SIG-M5 treated with dmso at 0.1 percent for 504 hours (cell line): ENCODE results near the gene PLPPR1.
"Not testable (repeated sequence)": the region's sequence is repeated elsewhere in the genome, so short reads cannot be mapped to it uniquely, and the experiment has no call there.

Experiments used
- DNase-seq: peaks from one replicate; lab custom pipeline; 2025; ENCODE audit not compliant: unreplicated experiment; lab: John Stamatoyannopoulos, UW

Gene PLPPR1

GRCh38 chr9:101274971-101275768 lies 246.6 kb downstream of the PLPPR1 start:
- no peak for DNase-seq

DNA sequence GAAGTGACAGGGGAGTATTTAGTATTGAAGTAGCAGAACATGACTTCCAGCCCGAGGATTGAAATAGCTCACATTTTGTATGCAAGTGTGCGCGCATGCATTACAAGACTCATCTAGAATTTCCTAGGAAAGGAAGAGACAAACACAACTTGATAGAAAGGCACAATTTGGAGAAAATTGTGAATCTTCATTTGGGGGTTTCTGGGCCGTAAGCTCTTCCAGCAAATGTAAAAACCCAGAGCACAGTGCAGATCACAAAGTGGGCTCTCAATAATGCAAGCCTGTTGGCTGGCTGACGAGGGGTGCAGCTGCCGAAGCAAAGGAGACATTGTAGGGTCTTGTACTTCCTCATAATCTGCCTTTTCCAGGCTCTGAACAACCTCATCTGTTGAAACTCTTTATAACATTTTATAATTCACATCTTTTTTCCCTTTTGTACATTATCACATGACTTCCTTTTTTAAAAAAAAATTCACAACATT lies 247.3 kb downstream of the PLPPR1 start:
- DNase-seq = no peak

DNA sequence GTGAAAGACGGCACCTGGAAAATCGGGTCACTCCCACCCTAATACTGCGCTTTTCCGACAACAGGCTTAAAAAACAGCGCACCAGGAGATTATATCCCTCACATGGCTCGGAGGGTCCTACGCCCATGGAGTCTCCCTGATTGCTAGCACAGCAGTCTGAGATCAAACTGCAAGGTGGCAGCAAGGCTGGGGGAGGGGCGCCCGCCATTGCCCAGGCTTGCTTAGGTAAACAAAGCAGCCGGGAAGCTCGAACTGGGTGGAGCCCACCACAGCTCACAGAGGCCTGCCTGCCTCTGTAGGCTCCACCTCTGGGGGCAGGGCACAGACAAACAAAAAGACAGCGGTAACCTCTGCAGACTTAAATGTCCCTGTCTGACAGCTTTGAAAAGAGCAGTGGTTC lies 262.5 kb downstream of the PLPPR1 start:
- not testable (repeated sequence) for DNase-seq

DNA sequence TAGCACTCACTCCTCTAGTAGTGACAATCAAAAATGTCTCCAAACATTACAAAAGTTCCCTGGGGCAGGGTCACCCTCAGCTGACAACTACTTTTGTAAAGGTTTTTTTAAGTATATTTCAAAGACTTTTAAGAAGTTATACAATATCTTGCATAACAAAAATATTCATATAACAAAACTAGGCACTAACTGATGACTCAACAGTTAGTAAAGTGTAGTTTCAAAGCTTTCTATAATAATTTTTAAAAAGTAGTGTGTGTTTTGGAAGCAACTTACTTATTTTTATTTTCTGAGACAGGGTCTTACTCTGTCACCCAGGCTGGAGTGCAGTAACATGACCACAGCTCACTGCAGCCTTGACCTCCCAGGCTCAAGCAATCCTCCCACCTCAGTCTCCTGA lies 271.4 kb downstream of the PLPPR1 start:
- DNase-seq = no peak

GRCh38 chr9:101307051-101307450 lies 278.5 kb downstream of the PLPPR1 start:
- DNase-seq = no peak

DNA sequence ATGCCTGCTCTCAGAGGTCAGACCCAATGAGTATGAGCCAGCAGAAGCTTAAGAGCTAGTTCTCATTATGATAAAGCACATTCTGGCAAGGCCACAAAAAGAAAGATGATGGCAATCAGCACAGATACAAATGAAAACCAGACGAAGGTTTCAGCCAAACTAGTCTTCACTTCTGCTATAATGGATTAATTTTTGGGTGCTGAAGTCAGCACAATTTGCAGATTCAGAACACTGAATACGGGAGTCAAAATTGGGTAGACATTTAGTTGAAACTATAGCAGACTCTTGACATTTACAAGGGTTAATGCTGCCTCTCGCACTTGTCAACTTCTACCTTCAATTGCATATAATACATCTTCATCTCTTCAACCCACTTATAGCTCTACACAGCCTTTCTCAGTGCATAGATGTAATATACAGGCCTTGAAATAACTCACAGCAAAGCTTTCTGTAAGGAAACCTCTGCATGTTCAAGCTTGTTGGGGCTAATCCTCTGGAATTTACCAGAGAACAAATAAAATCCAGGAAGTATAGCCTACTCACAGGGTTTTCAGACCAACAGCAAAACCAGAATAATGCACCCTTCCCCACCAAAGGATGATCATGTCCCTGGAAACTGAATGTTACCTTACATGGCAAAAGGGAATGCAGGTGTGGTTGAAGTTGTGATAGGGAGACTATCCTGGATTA lies 279.1 kb downstream of the PLPPR1 start:
- no peak for DNase-seq

GRCh38 chr9:101309139-101309538 lies 280.6 kb downstream of the PLPPR1 start:
- no peak for DNase-seq

- DNase-seq = no peak
Observed at GRCh38 chr9:101311191-101311590, 282.7 kb downstream of the PLPPR1 start.

GRCh38 chr9:101311758-101312420 lies 283.4 kb downstream of the PLPPR1 start:
- peak; percentile 80 for DNase-seq

DNA sequence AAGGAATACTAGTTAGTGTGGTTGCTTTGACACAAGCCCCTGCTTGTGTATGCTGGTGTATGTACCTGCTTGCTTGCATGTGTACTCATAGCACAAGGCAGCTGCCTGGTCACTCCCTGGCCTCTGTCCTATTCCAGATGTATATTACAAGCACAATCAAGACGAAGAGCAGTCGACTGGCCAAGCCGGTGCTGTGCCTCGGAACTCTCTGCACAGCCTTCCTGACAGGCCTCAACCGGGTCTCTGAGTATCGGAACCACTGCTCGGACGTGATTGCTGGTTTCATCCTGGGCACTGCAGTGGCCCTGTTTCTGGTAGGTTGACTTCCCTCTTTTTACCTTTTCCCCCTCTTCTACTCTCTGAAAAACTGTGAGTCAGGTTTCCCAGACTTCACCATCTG lies 284.1 kb downstream of the PLPPR1 start:
- no peak for DNase-seq

- DNase-seq = no peak
Observed at GRCh38 chr9:101315112-101315450, 286.6 kb downstream of the PLPPR1 start.

DNA sequence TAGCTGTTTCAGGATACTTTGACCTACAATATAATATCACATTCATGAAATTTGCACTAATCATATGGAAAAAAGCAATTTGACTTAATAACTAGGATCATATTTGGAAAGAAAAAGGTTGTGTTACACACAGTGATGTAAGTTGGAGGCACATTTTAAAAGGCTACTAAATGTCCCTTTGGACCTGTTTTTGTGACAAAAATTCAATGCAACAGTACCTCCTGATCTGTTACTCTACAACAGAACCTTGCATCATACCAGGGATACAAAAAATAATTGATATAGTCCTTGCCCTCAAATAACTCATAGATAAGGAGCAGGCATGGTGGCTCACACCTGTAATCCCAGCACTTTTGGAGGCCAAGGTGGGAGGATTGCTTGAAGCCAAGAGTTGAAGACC lies 289.2 kb downstream of the PLPPR1 start:
- DNase-seq = no peak

- no peak for DNase-seq
Observed at GRCh38 chr9:101323129-101323528, 294.6 kb downstream of the PLPPR1 start.

DNA sequence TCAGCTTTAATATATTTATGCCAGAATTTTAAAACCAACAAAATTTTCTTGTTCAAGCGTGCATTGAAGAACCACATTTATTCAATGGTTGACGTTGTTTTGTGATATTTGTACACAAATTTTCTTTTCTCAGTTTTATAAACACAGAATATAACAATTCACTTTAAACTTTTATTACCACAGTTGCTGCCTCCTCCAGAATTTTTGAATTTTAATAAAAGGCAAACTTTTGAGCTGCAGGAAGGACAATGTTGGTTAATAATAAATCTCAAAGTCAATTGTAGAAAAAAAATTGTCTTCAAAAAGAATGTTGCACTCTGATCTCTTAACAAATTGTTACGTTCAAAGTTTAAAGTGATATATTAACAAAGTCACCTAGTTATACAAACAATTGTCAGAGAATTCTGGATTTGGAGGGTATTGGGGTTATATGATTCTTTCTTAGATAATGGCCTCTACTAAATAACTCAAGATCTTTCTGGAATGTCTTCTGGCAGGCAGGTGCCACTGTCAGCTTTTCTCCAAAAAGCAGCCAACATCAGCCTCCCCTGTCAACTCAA lies 295.8 kb downstream of the PLPPR1 start:
- no peak for DNase-seq

- no peak for DNase-seq
Observed at GRCh38 chr9:101325053-101325452, 296.5 kb downstream of the PLPPR1 start.

GRCh38 chr9:101326035-101326434 lies 297.5 kb downstream of the PLPPR1 start:
- DNase-seq = no peak

GRCh38 chr9:101326501-101326900 lies 298.0 kb downstream of the PLPPR1 start:
- DNase-seq = no peak

DNA sequence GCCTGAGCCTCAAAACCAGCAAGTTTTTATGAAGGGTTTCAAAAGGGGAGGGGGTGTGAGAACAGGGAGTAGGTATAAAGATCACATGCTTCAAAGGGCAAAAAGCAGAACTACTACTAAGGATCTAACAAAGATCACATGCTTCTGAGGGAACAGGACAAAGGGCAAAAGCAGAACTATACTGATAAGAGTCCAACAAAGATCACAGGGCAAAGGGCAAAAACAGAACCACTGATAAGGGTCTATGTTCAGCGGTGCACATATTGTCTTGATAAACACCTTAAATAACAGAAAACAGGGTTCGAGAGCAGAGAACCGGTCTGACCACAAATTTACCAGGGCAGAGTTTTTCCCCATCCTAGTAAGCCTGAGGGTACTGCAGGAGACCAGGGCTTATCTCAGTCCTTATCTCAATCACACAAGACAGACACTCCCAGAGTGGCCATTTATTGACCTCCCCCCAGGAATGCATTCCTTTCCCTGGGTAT lies 298.9 kb downstream of the PLPPR1 start:
- DNase-seq = peak; percentile 6

- no peak for DNase-seq
Observed at GRCh38 chr9:101332362-101332761, 303.8 kb downstream of the PLPPR1 start.

DNA sequence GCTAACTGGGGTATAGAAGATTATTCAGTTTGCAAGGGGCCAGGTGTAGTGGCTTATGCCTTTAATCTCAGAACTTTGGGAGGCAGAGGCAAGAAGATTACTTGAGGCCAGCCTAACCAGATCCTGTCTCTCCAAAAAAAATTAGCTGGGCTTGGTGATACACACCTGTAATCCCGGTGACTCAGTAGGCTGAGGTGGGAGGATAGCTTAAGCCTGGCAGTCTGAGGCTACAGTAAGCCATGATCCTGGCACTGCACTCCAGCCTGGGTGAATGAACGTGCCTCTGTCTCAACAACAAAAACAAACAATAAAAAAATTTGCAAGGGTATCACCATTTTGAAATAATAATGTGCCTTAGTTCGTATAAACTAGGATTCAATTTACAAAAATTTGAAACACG lies 305.0 kb downstream of the PLPPR1 start:
- DNase-seq = no peak

- DNase-seq = no peak
Observed at GRCh38 chr9:101333926-101334702, 305.6 kb downstream of the PLPPR1 start.
